GM12878 (cell line): ENCODE data around the gene ZFP1. TPM values are rescaled to one million over a fixed set of nuclear protein-coding genes. Genes with fewer than 3 reads are reported as not detected.

ENCODE experiments used
- CREM ChIP-seq: IDR thresholded peaks from 2 replicates; pipeline ENCODE4 v1.6.1; 2014; ENCODE audit warnings: antibody characterized with exemption, low read depth
- EED ChIP-seq: sonication (generic); IDR thresholded peaks from 2 replicates; pipeline ENCODE4 v1.6.1; 2016; ENCODE audit warnings: antibody characterized with exemption, low read depth
- FOXK2 ChIP-seq: fragments of 450-650 bp; IDR thresholded peaks from 2 replicates; pipeline ENCODE4 v1.6.1; 2017; ENCODE audit warnings: mild to moderate bottlenecking, moderate library complexity
- RBBP5 ChIP-seq: fragments of 200-600 bp; sonication (generic); conservative IDR thresholded peaks from 2 replicates; pipeline ENCODE4 v1.6.1; 2016
- SIN3A ChIP-seq: IDR thresholded peaks from 2 replicates; pipeline ENCODE4 v1.6.1; 2012; ENCODE audit warnings: low read depth, low read length, improper control_type of control experiment
- YY1 ChIP-seq: IDR thresholded peaks from 2 replicates; pipeline ENCODE4 v1.6.1; 2011; ENCODE audit warnings: low read depth, mild to moderate bottlenecking, low read length
- polyA plus RNA-seq, 11 experiments: library from polyadenylated mRNA; depleted of rRNA in 4 of 11; unstranded in 6 of 11; stranded (reverse) in 5 of 11; fragments of >200 nt; fragmentation: Nextera tagmentation in 4 of 11; fragmentation: Illumina TruSeq in 1 of 11; extraction: Ambion mirVana in 4 of 11; extraction: Trizol in 1 of 11; gene quantifications; 1 replicate in 1 of 11; 2 replicates in 10 of 11; pipeline versions ENCODE4 v1.2.1 to v1.2.3, GENCODE V29; 2011 to 2016; ENCODE audit warnings: inconsistent platforms in 2 of 11, missing spikeins in 2 of 11, low read depth in 1 of 11
- total RNA-seq, 4 experiments: library from RNA; depleted of rRNA in 3 of 4; stranded (reverse); fragments of >200 nt in 3 of 4; fragmentation: Illumina TruSeq in 1 of 4; extraction: Trizol in 1 of 4; gene quantifications; 2 replicates each; pipeline versions ENCODE4 v1.2.1 to v1.2.3, GENCODE V29; 2013 to 2021
- TF ChIP-seq, protein P1 (sequence below): fragments of 150-350 bp; IDR thresholded peaks from 2 replicates; pipeline ENCODE4 v1.6.1; 2016; ENCODE audit warnings: low read depth, low read length
- TF ChIP-seq, protein P2 (sequence below): fragments of 450-650 bp; IDR thresholded peaks from 2 replicates; pipeline ENCODE4 v1.6.1; 2017; ENCODE audit warnings: mild to moderate bottlenecking
- TF ChIP-seq, protein P3 (sequence below): fragments of 150-350 bp; IDR thresholded peaks from 2 replicates; pipeline ENCODE4 v1.6.1; 2014; ENCODE audit warnings: mild to moderate bottlenecking, low read depth, low read length
- TF ChIP-seq, protein P4 (sequence below): fragments of 450-650 bp; IDR thresholded peaks from 2 replicates; pipeline ENCODE4 v1.6.1; 2016; ENCODE audit warnings: mild to moderate bottlenecking

ZFP1 gene
- total and polyA plus RNA-seq, 10 of the 15 experiments (the other 5 are each of a cell fraction or from before 2014, with no cell fraction given) = 3.5 to 17.6 (median 14.7) TPM

DNA sequence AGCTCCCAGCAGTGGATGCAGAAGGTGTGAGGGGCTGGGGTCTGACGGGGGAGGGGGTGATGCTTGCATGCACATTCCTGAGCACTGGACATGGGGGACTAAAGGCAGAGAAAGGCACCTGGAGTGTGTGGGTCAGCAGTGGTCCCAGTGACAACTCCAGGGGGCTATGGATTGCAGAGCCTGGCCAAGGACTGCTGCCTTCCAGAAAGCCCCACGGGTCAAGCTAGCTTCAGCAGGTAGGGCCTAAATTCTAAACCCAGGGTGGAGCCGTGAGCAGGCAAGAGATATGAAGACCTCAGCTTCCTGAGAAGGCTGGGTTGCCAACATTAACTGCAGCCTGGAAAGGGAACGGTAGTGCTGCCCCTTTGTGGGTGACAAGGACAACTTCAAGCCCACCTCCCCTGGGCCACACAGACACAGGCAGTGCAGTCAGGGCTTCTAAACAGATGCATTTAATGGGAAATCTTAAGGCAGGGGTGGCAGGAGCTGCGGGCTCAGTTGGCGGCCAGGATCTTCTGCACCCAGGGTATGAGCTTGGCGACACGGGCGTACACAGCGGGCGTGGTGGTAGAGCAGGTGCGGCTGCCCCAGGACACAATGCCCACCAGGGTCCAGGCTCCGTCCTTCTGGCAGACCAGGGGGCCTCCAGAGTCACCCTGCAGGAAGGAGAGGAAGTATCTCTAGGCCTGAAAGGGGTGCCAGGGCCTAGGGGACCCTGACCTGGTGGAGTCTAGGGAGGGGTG is 55.5 kb downstream of the ZFP1 start (continued):
- TF ChIP-seq, protein P1, sequence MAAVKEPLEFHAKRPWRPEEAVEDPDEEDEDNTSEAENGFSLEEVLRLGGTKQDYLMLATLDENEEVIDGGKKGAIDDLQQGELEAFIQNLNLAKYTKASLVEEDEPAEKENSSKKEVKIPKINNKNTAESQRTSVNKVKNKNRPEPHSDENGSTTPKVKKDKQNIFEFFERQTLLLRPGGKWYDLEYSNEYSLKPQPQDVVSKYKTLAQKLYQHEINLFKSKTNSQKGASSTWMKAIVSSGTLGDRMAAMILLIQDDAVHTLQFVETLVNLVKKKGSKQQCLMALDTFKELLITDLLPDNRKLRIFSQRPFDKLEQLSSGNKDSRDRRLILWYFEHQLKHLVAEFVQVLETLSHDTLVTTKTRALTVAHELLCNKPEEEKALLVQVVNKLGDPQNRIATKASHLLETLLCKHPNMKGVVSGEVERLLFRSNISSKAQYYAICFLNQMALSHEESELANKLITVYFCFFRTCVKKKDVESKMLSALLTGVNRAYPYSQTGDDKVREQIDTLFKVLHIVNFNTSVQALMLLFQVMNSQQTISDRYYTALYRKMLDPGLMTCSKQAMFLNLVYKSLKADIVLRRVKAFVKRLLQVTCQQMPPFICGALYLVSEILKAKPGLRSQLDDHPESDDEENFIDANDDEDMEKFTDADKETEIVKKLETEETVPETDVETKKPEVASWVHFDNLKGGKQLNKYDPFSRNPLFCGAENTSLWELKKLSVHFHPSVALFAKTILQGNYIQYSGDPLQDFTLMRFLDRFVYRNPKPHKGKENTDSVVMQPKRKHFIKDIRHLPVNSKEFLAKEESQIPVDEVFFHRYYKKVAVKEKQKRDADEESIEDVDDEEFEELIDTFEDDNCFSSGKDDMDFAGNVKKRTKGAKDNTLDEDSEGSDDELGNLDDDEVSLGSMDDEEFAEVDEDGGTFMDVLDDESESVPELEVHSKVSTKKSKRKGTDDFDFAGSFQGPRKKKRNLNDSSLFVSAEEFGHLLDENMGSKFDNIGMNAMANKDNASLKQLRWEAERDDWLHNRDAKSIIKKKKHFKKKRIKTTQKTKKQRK = no peak
- TF ChIP-seq CREM (no peak), SIN3A (no peak), EED (no peak), FOXK2 (no peak), YY1 (no peak), RBBP5 (no peak)
- TF ChIP-seq, protein P2, sequence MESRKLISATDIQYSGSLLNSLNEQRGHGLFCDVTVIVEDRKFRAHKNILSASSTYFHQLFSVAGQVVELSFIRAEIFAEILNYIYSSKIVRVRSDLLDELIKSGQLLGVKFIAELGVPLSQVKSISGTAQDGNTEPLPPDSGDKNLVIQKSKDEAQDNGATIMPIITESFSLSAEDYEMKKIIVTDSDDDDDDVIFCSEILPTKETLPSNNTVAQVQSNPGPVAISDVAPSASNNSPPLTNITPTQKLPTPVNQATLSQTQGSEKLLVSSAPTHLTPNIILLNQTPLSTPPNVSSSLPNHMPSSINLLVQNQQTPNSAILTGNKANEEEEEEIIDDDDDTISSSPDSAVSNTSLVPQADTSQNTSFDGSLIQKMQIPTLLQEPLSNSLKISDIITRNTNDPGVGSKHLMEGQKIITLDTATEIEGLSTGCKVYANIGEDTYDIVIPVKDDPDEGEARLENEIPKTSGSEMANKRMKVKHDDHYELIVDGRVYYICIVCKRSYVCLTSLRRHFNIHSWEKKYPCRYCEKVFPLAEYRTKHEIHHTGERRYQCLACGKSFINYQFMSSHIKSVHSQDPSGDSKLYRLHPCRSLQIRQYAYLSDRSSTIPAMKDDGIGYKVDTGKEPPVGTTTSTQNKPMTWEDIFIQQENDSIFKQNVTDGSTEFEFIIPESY = no peak
- TF ChIP-seq, protein P3, sequence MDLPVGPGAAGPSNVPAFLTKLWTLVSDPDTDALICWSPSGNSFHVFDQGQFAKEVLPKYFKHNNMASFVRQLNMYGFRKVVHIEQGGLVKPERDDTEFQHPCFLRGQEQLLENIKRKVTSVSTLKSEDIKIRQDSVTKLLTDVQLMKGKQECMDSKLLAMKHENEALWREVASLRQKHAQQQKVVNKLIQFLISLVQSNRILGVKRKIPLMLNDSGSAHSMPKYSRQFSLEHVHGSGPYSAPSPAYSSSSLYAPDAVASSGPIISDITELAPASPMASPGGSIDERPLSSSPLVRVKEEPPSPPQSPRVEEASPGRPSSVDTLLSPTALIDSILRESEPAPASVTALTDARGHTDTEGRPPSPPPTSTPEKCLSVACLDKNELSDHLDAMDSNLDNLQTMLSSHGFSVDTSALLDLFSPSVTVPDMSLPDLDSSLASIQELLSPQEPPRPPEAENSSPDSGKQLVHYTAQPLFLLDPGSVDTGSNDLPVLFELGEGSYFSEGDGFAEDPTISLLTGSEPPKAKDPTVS = no peak
- TF ChIP-seq, protein P4, sequence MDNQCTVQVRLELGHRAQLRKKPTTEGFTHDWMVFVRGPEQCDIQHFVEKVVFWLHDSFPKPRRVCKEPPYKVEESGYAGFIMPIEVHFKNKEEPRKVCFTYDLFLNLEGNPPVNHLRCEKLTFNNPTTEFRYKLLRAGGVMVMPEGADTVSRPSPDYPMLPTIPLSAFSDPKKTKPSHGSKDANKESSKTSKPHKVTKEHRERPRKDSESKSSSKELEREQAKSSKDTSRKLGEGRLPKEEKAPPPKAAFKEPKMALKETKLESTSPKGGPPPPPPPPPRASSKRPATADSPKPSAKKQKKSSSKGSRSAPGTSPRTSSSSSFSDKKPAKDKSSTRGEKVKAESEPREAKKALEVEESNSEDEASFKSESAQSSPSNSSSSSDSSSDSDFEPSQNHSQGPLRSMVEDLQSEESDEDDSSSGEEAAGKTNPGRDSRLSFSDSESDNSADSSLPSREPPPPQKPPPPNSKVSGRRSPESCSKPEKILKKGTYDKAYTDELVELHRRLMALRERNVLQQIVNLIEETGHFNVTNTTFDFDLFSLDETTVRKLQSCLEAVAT = no peak
